CMK (cell line): ENCODE measurements around the gene CTCF.

Experiments
- DNase-seq: peaks from one replicate; pipeline ENCODE4 v3.0.0-alpha.2; 2010; ENCODE audit warnings: low read depth

Gene CTCF

GRCh38 chr16:67652578-67653127 is 90.3 kb downstream of the CTCF start:
- DNase-seq = no peak

GRCh38 chr16:67653128-67653788 is 90.9 kb downstream of the CTCF start:
- no peak for DNase-seq

GRCh38 chr16:67653789-67654402 is 91.6 kb downstream of the CTCF start:
- no peak for DNase-seq

- DNase-seq = no peak
Measured at GRCh38 chr16:67654403-67654911, 92.1 kb downstream of the CTCF start.

GRCh38 chr16:67655363-67655762 is 93.0 kb downstream of the CTCF start:
- DNase-seq = no peak

GRCh38 chr16:67656344-67657016 is 94.2 kb downstream of the CTCF start:
- no peak for DNase-seq

- DNase-seq = no peak
Measured at GRCh38 chr16:67657017-67657608, 94.8 kb downstream of the CTCF start.

- no peak for DNase-seq
Measured at GRCh38 chr16:67657751-67658518, 95.6 kb downstream of the CTCF start.

- DNase-seq = no peak
Measured at GRCh38 chr16:67658849-67659674, 96.7 kb downstream of the CTCF start.

GRCh38 chr16:67659675-67660563 is 97.6 kb downstream of the CTCF start, which contains the start of gene ACD:
Gene ACD (minus strand): TSS chr16:67660260. CDS start chr16:67660220, 40 bp downstream.
- peak; percentile 76 for DNase-seq

GRCh38 chr16:67660564-67661028 is 98.3 kb downstream of the CTCF start, which contains the start of gene PARD6A:
Gene PARD6A (plus strand): TSS chr16:67660960. CDS start chr16:67661039, 79 bp downstream.
- DNase-seq = peak; percentile 92

GRCh38 chr16:67661101-67661761 is 98.9 kb downstream of the CTCF start:
- DNase-seq = no peak

- no peak for DNase-seq
Measured at GRCh38 chr16:67661886-67662652, 99.7 kb downstream of the CTCF start.

- no peak for DNase-seq
Measured at GRCh38 chr16:67662653-67663010, 100.3 kb downstream of the CTCF start.

GRCh38 chr16:67663151-67663876 is 101.0 kb downstream of the CTCF start:
- no peak for DNase-seq

- DNase-seq = no peak
Measured at GRCh38 chr16:67663877-67664222, 101.5 kb downstream of the CTCF start.

GRCh38 chr16:67664258-67664657 is 101.9 kb downstream of the CTCF start:
- DNase-seq = no peak

GRCh38 chr16:67664871-67665270 is 102.5 kb downstream of the CTCF start:
- no peak for DNase-seq
